Eye (tissue), 1 donor: ENCODE results near the gene OR52E8.

ENCODE experiments used
- DNase-seq: peaks from one replicate; pipeline ENCODE4 v3.0.0-alpha.2; 2015

OR52E8 gene

GRCh38 chr11:5807580-5807979 lies 49.9 kb downstream of the OR52E8 start:
- DNase-seq = no peak
